ENCODE measurements around the gene CSHL1.
"Not testable (repeated sequence)": the region's sequence is repeated elsewhere in the genome, so short reads cannot be mapped to it uniquely, and the experiment has no call there.

CSHL1 gene

GRCh38 chr17:63917646-63918045 is 6.6 kb upstream of the CSHL1 start:
- no peak for DNase-seq

GRCh38 chr17:63917206-63917605 is 6.1 kb upstream of the CSHL1 start:
- not testable (repeated sequence) for DNase-seq

- no peak for DNase-seq
Measured at GRCh38 chr17:63916566-63917185, 5.6 kb upstream of the CSHL1 start.

GRCh38 chr17:63915753-63916152 is 4.7 kb upstream of the CSHL1 start:
- DNase-seq, result not testable (repeated sequence)

- DNase-seq, result no peak
Measured at GRCh38 chr17:63914471-63914870, 3.4 kb upstream of the CSHL1 start.

- no peak for DNase-seq
Measured at GRCh38 chr17:63911657-63912100, 621 bp upstream of the CSHL1 start.

GRCh38 chr17:63910096-63910495 is 962 bp downstream of the CSHL1 start:
- DNase-seq, result no peak

GRCh38 chr17:63909586-63909985 is 1.5 kb downstream of the CSHL1 start:
- not testable (repeated sequence) for DNase-seq

GRCh38 chr17:63907161-63907778 is 3.8 kb downstream of the CSHL1 start:
- DNase-seq, result not testable (repeated sequence)

GRCh38 chr17:63904796-63905195 is 6.3 kb downstream of the CSHL1 start:
- not testable (repeated sequence) for DNase-seq

GRCh38 chr17:63903787-63904201 is 7.3 kb downstream of the CSHL1 start:
- not testable (repeated sequence) for DNase-seq

GRCh38 chr17:63901971-63902370 is 9.1 kb downstream of the CSHL1 start:
- not testable (repeated sequence) for DNase-seq

GRCh38 chr17:63898899-63899798 is 11.9 kb downstream of the CSHL1 start:
- DNase-seq, result not testable (repeated sequence)

- DNase-seq, result not testable (repeated sequence)
Measured at GRCh38 chr17:63896524-63897354, 14.3 kb downstream of the CSHL1 start, which contains the start of gene CSH1. CSH1 (minus strand) TSS chr17:63896574; CDS start chr17:63896511, 63 bp downstream.

- DNase-seq, result not testable (repeated sequence)
Measured at GRCh38 chr17:63894821-63895220, 16.2 kb downstream of the CSHL1 start.

- DNase-seq, result not testable (repeated sequence)
Measured at GRCh38 chr17:63894021-63894420, 17.0 kb downstream of the CSHL1 start.

- DNase-seq, result not testable (repeated sequence)
Measured at GRCh38 chr17:63892316-63893037, 18.6 kb downstream of the CSHL1 start.

GRCh38 chr17:63889026-63889848 is 21.8 kb downstream of the CSHL1 start:
- DNase-seq, result not testable (repeated sequence)

- not testable (repeated sequence) for DNase-seq
Measured at GRCh38 chr17:63885119-63885518, 25.9 kb downstream of the CSHL1 start.

- not testable (repeated sequence) for DNase-seq
Measured at GRCh38 chr17:63882626-63883126, 28.4 kb downstream of the CSHL1 start.
